Limb (tissue), 2 donors: ENCODE measurements around the gene GDPD3.
"Not testable (repeated sequence)": the region's sequence is repeated elsewhere in the genome, so short reads cannot be mapped to it uniquely, and the experiment has no call there.

Experiments
- DNase-seq, 2 donors: peaks; one replicate each; pipeline ENCODE4 v3.0.0-alpha.2; 2016; ENCODE audit errors: extremely low spot score in 2 of 2

The GDPD3 gene, protein sequence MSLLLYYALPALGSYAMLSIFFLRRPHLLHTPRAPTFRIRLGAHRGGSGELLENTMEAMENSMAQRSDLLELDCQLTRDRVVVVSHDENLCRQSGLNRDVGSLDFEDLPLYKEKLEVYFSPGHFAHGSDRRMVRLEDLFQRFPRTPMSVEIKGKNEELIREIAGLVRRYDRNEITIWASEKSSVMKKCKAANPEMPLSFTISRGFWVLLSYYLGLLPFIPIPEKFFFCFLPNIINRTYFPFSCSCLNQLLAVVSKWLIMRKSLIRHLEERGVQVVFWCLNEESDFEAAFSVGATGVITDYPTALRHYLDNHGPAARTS

DNA sequence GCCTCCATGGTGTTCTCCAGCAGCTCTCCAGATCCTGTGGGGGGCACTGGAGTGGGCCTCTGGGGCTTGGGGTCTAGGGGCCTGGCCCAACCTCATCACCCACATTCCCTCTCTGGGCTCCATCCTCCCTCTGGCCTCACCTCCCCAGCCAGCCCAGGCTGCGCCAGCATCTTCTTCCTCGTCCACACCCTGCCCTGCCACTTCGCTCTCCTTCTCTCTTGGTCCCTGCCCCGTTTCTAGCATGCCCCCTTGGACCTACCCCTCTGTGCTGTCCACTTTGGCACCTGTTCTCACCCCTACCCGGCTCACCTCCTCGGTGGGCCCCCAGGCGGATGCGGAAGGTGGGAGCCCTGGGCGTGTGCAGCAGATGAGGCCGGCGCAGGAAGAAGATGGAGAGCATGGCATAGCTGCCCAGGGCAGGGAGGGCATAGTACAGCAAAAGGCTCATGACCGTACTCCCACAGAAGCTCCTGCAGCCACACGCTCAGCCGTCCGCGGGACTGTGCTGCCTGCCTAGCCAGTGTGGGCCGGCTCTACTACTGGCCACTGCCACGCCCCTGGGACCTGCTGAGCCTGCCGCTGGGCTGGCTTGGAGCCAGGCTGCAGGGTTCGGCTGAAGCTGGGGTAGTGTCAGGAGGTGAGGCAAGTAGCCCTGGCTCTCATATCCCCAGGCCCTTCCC lies at the start of gene GDPD3:
GDPD3 (minus strand) TSS at position 507 of the 680 bp plus-strand sequence; CDS start at position 448, 59 bp downstream.
- no peak for DNase-seq

DNA sequence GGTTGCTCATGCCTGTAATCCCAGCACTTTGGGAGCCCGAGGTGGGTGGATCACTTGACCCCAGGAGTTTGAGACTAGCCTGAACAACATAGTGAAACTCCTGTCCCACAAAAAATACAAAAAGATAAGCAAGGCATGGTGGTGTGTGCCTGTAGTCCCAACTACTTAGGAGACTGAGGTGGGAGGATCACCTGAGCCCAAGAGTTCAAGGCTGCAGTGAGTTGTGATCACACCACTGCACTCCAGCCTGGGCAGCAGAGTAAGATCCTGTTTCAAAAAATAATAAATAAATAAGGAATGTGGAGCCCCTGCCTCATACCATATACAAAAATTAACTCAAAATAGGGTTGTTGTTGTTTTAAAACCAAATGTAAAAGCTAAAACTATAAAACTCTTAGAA lies 43.9 kb upstream of the GDPD3 start:
- DNase-seq, result no peak

DNA sequence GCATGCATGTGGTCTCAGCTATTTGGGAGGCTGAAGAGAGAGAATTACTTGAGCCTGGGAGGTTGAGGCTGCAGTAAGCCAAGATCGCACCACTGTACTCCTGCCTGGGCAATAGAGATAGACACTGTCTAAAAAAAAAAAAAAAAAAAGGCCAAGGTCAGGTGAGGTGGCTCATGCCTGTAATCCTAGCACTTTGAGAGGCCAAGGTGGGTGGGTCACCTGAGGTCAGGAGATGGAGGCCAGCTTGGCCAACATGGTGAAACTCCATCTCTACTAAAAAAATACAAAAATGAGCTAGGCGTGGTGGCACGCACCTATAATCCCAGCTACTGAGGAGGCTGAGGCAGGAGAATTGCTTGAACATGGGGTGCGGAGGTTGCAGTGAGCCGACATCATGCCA lies 41.9 kb upstream of the GDPD3 start:
- DNase-seq, result no peak

DNA sequence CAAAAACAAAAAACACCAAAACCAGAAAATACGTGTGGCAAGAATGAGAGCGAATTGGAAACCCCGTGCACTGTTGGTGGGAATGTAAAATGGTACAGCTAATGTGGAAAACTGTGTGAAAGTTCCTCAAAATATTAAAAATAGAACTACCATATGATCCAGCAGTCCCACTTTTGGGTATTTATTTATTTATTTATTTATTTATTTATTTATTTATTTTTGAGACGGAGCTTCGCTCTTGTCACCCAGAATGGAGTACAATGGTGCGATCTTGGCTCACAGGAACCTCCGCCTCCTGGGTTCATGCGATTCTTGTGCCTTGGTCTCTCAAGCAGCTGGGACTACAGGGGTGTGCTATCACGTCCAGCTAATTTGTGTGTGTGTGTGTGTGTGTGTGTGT lies 39.2 kb upstream of the GDPD3 start:
- no peak for DNase-seq

DNA sequence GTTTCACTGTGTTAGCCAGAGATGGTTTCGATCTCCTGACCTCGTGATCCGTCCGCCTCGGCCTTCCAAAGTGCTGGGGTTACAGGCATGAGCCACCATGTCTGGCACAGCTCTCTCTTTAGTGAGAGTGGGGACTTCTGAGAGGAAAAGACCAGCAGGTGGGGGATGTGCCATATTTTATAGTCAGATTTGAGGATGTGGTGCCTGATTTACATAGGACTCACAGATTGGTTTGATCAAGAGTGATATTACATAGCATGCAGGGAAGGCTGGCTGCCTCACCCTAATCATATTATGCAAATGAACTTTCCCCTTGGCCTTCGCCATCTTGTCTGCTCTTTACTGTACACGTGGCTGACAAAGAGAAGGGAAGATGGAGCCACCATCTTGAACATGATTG lies 37.8 kb upstream of the GDPD3 start:
- DNase-seq, result no peak

DNA sequence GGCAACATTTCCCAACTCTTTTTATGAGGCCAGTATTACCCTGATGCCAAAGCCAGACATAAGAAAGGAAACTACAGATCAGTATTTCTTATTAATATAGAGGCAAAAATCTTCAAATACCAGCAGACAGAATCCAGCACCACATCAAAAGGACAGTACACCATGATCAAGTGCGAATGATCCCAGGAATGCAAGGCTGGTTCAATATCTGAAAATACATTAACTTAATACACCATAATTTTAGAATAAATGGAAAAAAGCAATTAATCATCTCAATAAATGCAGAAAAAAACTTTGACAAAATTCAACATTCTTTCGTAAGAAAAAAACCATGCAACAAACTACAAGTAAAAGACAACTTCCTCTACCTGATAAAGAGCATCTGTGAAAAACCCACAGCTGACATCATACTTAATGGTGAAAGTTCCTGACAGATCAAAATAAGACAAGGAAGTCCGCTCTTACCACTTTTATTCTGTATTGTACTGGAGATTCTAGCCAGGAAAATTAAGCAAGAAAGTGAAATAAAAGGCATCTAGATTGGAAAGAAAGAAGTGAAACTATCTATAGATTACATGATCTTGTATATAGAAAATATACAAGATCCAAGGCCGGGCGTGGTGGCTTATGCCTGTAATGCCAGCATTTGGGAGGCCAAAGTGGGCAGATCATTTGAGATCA lies 36.1 kb upstream of the GDPD3 start:
- DNase-seq, result no peak

DNA sequence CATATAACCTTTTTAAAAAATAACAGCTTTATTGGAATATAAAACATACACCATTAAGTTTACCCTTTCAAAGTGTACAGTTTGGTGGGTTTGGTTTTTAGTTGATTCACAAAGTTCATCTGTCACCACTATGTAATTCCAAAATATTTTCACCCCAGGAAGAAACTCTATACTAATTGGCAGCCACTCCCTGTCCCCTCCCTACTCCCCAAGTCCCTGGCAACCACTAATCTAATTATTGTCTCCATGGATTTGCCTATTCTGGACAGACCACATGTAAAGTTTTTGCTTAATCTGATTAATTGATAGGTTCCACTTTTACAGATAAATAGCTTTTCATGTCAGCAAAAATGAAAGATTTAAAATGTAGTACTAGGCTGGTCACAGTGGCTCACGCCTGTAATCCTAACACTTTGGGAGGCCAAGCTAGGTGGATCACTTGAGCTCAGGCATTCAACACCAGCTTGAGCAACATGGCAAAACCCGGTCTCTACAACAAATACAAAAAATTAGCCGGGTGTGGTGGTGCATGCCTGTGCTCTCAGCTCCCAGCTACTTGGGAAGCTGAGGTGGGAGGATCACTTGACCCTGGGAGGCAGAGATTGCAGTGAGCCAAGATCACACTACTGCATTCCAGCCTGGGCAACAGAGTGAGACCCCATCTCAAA lies 34.6 kb upstream of the GDPD3 start:
- no peak for DNase-seq

DNA sequence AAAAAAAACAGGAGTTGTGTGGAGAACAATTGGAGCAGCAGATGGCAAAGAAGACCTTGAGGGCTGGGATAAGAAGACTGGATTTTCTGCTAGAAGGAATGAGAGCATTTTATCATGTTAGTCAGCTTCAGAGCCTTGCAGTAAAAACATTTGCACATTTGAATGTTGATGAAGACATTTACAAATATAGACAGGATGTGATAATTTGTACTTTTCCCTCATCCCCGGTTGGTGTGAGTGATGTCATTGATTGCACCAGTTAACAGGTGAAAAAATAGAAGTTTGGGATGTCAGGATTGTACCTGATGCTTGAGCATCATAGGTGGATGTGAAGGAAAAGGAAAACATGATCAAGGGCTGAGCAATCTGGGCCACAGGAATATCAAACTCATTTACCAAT lies 32.3 kb upstream of the GDPD3 start:
- no peak for DNase-seq

DNA sequence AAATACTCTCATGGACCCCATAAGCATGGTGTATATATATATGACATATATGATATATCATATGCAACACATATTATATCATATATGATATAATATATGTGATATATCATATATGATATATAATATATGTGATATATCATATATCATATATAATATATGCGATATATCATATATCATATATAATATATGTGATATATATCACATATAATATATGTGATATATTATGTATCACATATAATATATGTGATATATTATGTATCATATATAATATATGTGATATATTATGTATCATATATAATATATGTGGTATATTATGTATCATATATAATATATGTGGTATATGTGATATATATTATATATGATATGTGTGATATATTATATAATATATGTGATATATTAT lies 31.6 kb upstream of the GDPD3 start:
- no peak for DNase-seq

DNA sequence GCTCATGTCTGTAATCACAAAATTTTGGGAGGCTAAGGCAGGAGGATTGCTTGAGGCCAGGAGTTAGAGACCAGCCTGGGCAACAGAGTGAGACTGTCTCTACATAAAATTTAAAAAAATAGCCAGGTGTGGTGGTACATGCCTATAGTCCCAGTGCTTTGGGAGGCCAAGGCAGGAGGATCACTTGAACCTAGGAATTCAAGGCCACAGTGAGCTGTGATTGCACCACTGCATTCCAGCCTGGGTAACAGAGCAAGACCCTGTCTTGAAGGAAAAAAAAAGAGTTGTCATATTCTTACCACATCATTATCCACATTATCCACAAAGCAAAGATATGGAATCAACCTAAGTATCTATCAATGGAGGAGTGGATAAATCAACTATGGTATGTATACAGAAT lies 30.7 kb upstream of the GDPD3 start:
- DNase-seq, result no peak

DNA sequence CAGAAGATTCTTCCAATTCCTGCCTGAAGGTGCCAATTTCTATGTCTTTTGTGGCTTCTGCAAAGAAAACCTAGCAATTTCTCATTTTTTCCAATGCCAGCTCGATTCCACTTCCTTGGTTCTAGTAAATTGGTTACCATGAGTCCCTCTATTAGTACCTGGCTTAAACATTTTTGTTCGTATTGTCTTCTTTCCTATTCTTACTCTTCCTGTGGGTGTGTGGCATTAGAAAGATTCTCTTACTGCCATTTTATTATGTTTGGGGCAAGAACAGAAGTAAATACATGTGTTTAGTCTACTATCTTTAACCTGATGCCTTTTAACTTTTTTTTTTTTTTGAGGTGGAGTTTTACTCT lies 30.0 kb upstream of the GDPD3 start:
- no peak for DNase-seq

DNA sequence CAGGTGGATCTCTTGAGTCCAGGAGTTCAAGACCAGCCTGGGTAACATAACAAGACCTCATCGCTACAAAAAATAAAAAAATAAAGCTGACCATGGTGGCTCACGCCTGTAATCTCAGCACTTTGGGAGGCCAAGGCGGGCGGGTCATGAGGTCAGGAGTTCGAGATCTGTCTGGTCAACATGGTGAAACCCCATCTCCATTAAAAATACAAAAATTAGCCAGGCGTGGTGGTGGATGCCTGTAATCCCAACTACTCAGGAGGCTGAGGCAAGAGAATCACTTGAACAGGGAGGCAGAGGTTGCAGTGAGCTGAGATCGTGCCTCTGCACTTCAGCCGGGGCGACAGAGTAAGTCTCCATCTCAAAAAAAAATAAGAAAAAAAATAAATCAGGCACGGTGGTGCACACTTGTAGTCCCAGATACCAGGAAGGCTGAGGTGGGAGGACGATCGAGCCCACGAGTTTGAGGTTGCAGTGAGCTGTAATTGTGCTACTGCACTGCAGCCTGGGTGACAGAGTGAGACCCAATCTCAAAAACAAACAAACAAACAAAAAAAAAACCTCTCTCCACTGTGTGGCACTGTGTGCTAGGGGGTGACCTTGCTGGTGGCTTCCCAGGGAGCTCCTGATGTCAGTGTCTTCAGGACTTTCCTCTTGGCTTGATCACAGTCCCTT lies 29.5 kb upstream of the GDPD3 start:
- no peak for DNase-seq

DNA sequence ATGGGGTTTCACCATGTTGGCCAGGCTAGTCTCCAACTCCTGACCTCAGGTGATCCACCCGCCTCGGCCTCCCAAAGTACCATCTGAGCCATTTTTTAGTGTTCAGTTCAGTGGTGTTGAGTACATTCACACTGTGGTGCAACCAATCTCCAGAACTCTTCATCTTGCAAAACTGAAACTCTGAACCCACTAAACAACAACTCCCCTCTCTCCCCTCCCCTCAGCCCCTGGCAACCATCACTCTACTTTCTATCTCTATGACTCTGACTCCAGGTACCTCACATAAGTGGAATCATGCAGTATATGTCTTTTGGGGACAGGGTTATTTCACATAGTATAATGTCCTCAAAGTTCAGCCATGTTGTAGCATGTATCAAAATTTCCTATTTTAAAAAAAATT lies 28.4 kb upstream of the GDPD3 start:
- DNase-seq, result no peak

DNA sequence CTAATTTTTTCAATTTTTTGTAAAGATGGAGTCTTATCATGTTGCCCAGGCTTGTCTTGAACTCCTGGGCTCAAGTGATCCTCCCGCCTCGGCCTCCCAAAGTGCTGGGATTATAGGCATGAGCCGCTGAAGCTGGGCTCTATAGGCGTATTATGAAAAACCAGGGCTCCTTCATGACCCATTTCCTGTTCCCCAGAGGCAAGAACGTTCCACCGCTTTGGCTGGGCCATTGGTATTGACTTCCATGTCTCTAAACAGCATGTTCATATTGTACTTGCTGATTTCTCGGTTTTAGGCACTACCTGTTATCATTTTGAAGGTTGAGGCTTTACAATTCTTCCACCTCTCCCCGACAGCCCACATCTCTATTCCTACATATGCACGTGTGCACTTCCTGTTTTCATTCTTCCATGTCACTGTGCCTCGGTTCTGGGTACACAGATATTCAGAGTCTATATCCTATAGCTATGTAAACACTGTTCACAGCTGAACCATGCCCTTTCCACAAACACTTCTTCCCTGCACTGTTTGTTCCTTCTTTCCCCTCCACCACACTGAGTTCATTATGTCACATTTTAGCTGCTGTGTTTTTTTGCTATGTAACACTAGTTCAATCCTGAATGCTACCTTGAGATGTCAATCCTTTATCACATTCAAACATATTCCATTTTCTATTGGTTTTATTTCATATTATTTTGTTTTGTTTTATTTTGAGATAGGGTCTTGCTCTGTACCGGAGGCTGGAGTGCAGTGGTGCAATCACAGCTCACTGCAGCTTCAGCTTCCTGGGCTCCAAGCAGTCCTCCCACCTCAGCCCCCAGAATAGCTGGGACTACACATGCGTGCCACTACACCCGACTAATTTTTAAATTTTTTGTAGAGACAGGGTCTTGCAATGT lies 26.5 kb upstream of the GDPD3 start:
- no peak for DNase-seq

DNA sequence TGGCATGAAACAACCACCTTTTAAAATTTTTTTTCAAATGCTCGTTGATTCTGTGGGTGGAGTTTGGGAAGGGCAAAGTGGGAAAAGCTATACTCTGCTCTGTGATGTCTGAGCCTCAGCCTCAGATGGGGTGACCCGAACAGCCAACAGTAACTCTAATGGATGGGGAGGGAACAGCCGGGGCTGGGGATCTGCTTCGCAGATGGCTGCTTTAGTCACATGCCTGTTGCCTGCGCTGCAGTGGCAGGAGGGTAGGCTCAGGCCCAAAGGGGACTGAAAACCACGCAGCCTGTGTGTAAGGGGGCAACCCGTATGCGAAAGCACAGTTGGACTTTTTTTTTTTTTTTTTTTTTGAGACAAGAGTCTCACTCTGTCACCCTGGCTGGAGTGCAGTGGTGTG lies 24.6 kb upstream of the GDPD3 start:
- DNase-seq, result no peak

DNA sequence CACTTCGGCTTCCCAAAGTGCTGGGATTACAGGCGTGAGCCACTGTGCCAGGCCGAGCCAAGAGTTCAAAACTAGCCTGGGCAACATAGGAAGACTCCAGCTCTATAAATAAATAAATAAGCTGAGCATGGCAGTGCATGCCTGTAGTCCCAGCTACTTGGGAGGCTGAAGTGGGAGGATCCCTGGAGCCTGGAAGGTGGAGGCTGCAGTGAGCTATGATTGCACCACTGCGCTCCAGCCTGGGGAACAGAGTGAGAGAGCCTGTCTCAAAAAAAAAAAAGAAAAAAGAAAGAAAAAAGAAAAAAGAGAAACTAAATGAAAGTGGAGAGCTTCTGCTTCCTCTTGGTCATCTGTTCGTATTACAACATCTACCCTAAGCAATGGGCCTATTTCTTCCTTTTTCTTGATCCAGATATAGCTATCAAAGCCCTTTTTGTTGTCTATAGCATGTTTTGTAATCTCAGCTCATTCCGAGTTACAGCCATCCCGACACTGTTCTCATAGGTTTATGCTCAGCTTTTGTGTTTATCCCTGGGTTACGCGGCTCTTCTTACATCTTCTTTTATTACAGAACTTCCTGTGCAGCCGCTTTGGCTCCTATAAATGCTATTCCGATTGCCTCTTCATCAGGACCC lies 23.8 kb upstream of the GDPD3 start:
- DNase-seq, result no peak

DNA sequence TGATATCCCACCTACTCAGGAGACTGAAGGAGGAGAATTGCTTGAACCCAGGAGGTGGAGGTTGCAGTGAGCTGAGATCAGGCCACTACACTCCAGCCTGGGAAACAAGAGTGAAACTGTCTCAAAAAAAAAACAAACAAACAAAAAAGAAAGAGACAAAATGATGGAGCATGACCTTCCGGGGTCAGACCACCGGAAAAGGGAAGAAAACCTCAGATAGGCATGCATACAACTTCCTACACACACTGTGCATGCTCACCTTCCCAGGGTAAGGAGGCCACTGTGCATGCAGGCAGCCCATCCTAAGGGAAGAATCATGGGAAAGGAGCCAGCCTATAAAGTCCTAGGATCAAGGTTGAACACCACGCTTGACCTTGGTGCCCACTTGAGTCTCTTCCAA lies 19.3 kb upstream of the GDPD3 start:
- no peak for DNase-seq

DNA sequence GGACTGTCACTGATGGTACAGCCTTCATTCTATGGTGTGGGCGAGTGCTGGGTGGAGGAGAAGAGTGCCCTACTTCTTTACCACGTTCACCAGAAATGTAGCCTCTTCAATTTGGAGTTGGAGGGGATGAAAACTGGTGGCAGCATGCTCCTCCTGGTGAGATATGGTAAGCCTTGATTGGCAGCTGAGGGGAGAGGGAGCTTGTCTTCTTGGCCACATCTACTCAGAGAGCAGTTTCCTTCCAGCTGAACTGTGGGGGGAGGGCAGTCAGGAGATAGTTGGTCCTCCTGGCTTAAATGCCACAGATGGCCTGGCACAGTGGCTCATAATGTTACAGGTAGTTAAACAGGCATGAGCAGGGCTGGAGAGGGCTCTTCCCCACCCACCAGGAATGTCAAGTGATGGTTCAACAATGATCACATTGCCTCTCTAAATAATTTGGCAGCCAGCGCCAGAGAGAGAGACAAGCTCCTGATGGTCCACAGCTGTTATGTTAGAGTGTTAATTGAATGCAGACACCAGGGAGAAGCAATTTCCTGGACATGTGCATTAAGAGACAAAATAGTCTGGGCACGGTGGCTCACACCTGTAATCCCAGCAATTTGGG lies 18.6 kb upstream of the GDPD3 start:
- no peak for DNase-seq

DNA sequence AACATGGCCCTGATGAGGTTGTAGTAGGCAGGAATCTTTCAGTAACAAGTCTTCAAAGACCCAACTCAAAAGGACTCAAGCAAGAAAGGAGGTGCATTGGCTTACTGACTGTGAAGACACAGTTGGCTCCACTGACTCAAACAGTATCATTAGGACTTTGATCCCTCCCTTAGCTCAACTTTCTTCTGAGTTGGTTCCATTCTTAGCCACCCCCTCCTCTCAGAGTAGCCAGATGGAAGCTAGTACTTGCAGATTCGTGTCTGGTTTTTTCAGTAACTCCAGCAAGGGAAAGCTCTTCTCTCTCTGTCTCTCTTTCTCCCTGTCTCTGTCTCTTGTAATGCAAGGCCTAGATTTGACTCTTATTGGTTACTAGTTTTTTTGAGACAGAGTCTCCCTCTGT lies 14.7 kb upstream of the GDPD3 start:
- DNase-seq, result no peak

DNA sequence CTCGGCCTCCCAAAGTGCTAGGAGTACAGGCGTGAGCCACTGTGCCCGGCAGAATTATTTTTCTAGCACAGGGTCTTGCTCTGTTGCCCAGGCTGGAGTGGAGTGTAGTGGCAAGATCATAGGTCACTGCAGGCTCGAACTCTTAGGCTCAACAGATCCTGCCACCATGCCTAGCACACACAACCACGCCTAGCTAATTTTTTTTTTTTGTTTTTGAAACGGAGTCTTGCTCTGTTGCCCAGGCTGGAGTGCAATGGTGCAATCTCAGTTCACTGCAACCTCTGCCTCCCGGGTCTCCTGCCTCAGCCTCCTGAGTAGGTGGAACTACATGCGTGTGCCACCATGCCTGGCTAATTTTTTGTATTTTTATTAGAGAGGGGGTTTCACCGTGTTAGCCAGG lies 12.4 kb upstream of the GDPD3 start:
- DNase-seq, result not testable (repeated sequence)
